Hematopoietic multipotent progenitor cell treated with erythropoietin and hydrocortisone succinate and interleukin-3 and kit ligand, for 4 days (in vitro differentiated cells): ENCODE data around the gene SSNA1.

ENCODE experiments used
- DNase-seq: peaks from one replicate; pipeline ENCODE4 v3.0.0-alpha.2; 2015

The SSNA1 gene

GRCh38 chr9:137168904-137169856 is 19.3 kb upstream of the SSNA1 start:
- peak; percentile 70 for DNase-seq

- DNase-seq, result no peak
Observed at GRCh38 chr9:137169896-137170358, 18.5 kb upstream of the SSNA1 start, which contains the start of gene LRRC26. TSS of gene LRRC26 (minus strand) at chr9:137170051. CDS start at chr9:137169943, 108 bp downstream.

- no peak for DNase-seq
Observed at GRCh38 chr9:137170486-137171148, 17.9 kb upstream of the SSNA1 start.

GRCh38 chr9:137171149-137171900 is 17.2 kb upstream of the SSNA1 start:
- no peak for DNase-seq

GRCh38 chr9:137172901-137173795 is 15.3 kb upstream of the SSNA1 start:
- peak; percentile 42 for DNase-seq

- DNase-seq, result no peak
Observed at GRCh38 chr9:137173796-137174664, 14.4 kb upstream of the SSNA1 start.

GRCh38 chr9:137174722-137175293 is 13.7 kb upstream of the SSNA1 start:
- no peak for DNase-seq

- DNase-seq, result no peak
Observed at GRCh38 chr9:137175345-137175961, 13.0 kb upstream of the SSNA1 start.

- peak; percentile 63 for DNase-seq
Observed at GRCh38 chr9:137176302-137177182, 11.9 kb upstream of the SSNA1 start.

GRCh38 chr9:137178201-137178938 is 10.1 kb upstream of the SSNA1 start:
- DNase-seq, result no peak

- no peak for DNase-seq
Observed at GRCh38 chr9:137178939-137179630, 9.4 kb upstream of the SSNA1 start.

GRCh38 chr9:137179761-137180160 is 8.7 kb upstream of the SSNA1 start:
- DNase-seq, result no peak

GRCh38 chr9:137180491-137180890 is 8.0 kb upstream of the SSNA1 start:
- DNase-seq, result no peak

- no peak for DNase-seq
Observed at GRCh38 chr9:137181680-137182079, 6.8 kb upstream of the SSNA1 start.

- DNase-seq, result no peak
Observed at GRCh38 chr9:137182836-137183235, 5.6 kb upstream of the SSNA1 start.

GRCh38 chr9:137183980-137184595 is 4.4 kb upstream of the SSNA1 start:
- no peak for DNase-seq
